ENCODE measurements around the gene AGAP3.

- TF ChIP-seq CTCF (IDR thresholded peaks at IDR 0.05) (no peak), POLR2A (IDR thresholded peaks at IDR 0.05) (no peak)
Observed at GRCh38 chr7:151118108-151119054, 32.1 kb downstream of the AGAP3 start.
